K562 (cell line): Measurements from ENCODE around the gene SLC10A3. TPM values are rescaled to one million over a fixed set of nuclear protein-coding genes. Genes with fewer than 3 reads are reported as not detected.

ENCODE experiments used
- BRCA1 ChIP-seq, 2 experiments: fragments of 450-650 bp in 1 of 2; sonication (generic) in 1 of 2; formaldehyde crosslinking in 1 of 2; IDR thresholded peaks; 2 replicates each; pipeline versions ENCODE4 v1.5.0 to v1.6.1; 2017 to 2020; ENCODE audit warnings: mild to moderate bottlenecking in 1 of 2, missing genetic modification reagents in 1 of 2
- CBFA2T2 ChIP-seq: fragments of 450-650 bp; conservative IDR thresholded peaks from 2 replicates; pipeline ENCODE4 v1.6.1; 2017; ENCODE audit warnings: mild to moderate bottlenecking
- CCNT2 ChIP-seq: IDR thresholded peaks from 2 replicates; pipeline ENCODE4 v1.6.1; 2011; ENCODE audit warnings: borderline replicate concordance, low read depth, mild to moderate bottlenecking, moderate library complexity, mixed read lengths, low read length; ENCODE audit not compliant: insufficient read length; ENCODE audit errors: extremely low read depth
- EP300 ChIP-seq: IDR thresholded peaks from 2 replicates; pipeline ENCODE4 v1.6.1; 2012; ENCODE audit warnings: low read length, improper control_type of control experiment
- FOXA3 ChIP-seq, 2 experiments: fragments of 450-650 bp in 1 of 2; sonication (generic) in 1 of 2; formaldehyde crosslinking; IDR thresholded peaks in 1 of 2; conservative IDR thresholded peaks in 1 of 2; 2 replicates each; pipeline versions ENCODE4 v1.4.0 to v1.8.0; 2020 to 2022; ENCODE audit warnings: mild to moderate bottlenecking in 2 of 2, missing genetic modification reagents in 1 of 2
- KDM4B ChIP-seq, 2 experiments: fragments of 450-650 bp in 1 of 2; sonication (generic) in 1 of 2; IDR thresholded peaks; 2 replicates each; pipeline ENCODE4 v1.6.1; 2016 to 2017; ENCODE audit warnings: borderline replicate concordance in 2 of 2, antibody characterized with exemption in 1 of 2, low read depth in 1 of 2, mild to moderate bottlenecking in 1 of 2
- NFYB ChIP-seq: IDR thresholded peaks from 2 replicates; pipeline ENCODE4 v1.6.1; 2011; ENCODE audit warnings: mild to moderate bottlenecking, moderate library complexity; ENCODE audit not compliant: insufficient read length; ENCODE audit errors: extremely low read depth
- NR2C2 ChIP-seq, 2 experiments: fragments of 200-800 bp in 1 of 2; sonication (Bioruptor generic) in 1 of 2; sonication (generic) in 1 of 2; formaldehyde crosslinking in 1 of 2; IDR thresholded peaks; 2 replicates each; pipeline versions ENCODE4 v1.6.1 to v1.8.0; 2016 to 2022; ENCODE audit warnings: mild to moderate bottlenecking in 1 of 2, missing compliant biosample characterization in 1 of 2, missing genetic modification characterization in 1 of 2, missing genetic modification reagents in 1 of 2
- PHB ChIP-seq: fragments of 250-450 bp; sonication (Bioruptor Pico); IDR thresholded peaks from 2 replicates; pipeline ENCODE4 v1.5.0; 2021
- PHF20 ChIP-seq: fragments of 450-650 bp; IDR thresholded peaks from 2 replicates; pipeline ENCODE4 v1.6.1; 2018; ENCODE audit not compliant: partially characterized antibody
- PTRF ChIP-seq: fragments of 450-650 bp; IDR thresholded peaks from 2 replicates; pipeline ENCODE4 v1.6.1; 2016; ENCODE audit warnings: mild to moderate bottlenecking, missing genetic modification characterization, missing compliant biosample characterization
- SAFB2 ChIP-seq: fragments of 200-400 bp; formaldehyde crosslinking; IDR thresholded peaks from 2 replicates; pipeline ENCODE4 v1.6.1; 2018; ENCODE audit warnings: borderline replicate concordance, low read length, low read depth, moderate library complexity; ENCODE audit not compliant: severe bottlenecking
- SMC3 ChIP-seq: conservative IDR thresholded peaks from 2 replicates; pipeline ENCODE4 v1.6.1; 2011; ENCODE audit warnings: low read depth, low read length, improper control_type of control experiment; ENCODE audit not compliant: insufficient read depth
- SRSF7 ChIP-seq: fragments of 200-400 bp; formaldehyde crosslinking; optimal IDR thresholded peaks from 2 replicates; pipeline ENCODE3; 2017; ENCODE audit warnings: mild to moderate bottlenecking, low read depth, low read length
- TSHZ1 ChIP-seq: fragments of 250-450 bp; sonication (Bioruptor Pico); IDR thresholded peaks from 2 replicates; pipeline ENCODE4 v1.4.0; 2020; ENCODE audit warnings: mild to moderate bottlenecking, moderate library complexity
- ZBTB7A ChIP-seq: IDR thresholded peaks from 2 replicates; pipeline ENCODE4 v1.6.1; 2011; ENCODE audit warnings: low read depth, mild to moderate bottlenecking, low read length, moderate library complexity, borderline replicate concordance; ENCODE audit not compliant: control insufficient read depth
- ZNF324 ChIP-seq: fragments of 250-450 bp; sonication (Bioruptor Pico); IDR thresholded peaks from 2 replicates; pipeline ENCODE4 v1.4.0; 2020; ENCODE audit warnings: mild to moderate bottlenecking
- ZNF408 ChIP-seq: fragments of 250-450 bp; sonication (Bioruptor Pico); IDR thresholded peaks from 2 replicates; pipeline ENCODE4 v1.4.0; 2020; ENCODE audit warnings: low read depth, mild to moderate bottlenecking, moderate library complexity
- ZNF639 ChIP-seq, 2 experiments: fragments of 200-800 bp in 1 of 2; sonication (Bioruptor generic) in 1 of 2; sonication (generic) in 1 of 2; formaldehyde crosslinking in 1 of 2; IDR thresholded peaks in 1 of 2; conservative IDR thresholded peaks in 1 of 2; 2 replicates each; pipeline versions ENCODE4 v1.5.0 to v1.6.1; 2016 to 2020; ENCODE audit warnings: missing compliant biosample characterization in 1 of 2, missing genetic modification characterization in 1 of 2, missing genetic modification reagents in 1 of 2
- ZNF780A ChIP-seq: fragments of 250-450 bp; sonication (Bioruptor Pico); IDR thresholded peaks from 2 replicates; pipeline ENCODE4 v1.5.0; 2021; ENCODE audit warnings: mild to moderate bottlenecking
- ZNF79 ChIP-seq: fragments of 250-450 bp; sonication (Bioruptor Pico); IDR thresholded peaks from 2 replicates; pipeline ENCODE4 v1.4.0; 2020; ENCODE audit warnings: low read depth, mild to moderate bottlenecking, moderate library complexity
- polyA plus RNA-seq, 8 experiments: library from polyadenylated mRNA; depleted of rRNA in 4 of 8; stranded (reverse) in 5 of 8; unstranded in 3 of 8; fragments of >200 nt; fragmentation: Nextera tagmentation in 2 of 8; fragmentation: Illumina TruSeq in 1 of 8; extraction: Ambion mirVana in 2 of 8; extraction: Trizol in 1 of 8; gene quantifications; 2 replicates each; pipeline versions ENCODE4 v1.2.1 to v1.2.3, GENCODE V29; 2011 to 2014; ENCODE audit warnings: inconsistent platforms in 1 of 8, missing spikeins in 1 of 8
- total RNA-seq, 7 experiments: library from RNA; depleted of rRNA in 6 of 7; stranded (reverse); fragments of >200 nt in 6 of 7; fragmentation: Illumina TruSeq in 2 of 7; extraction: Trizol in 2 of 7; gene quantifications; 2 replicates each; pipeline versions ENCODE4 v1.2.1 to v1.2.3, GENCODE V29; 2011 to 2021; ENCODE audit warnings: low replicate concordance in 1 of 7

SLC10A3 gene
- total and polyA plus RNA-seq, 9 of the 15 experiments (the other 6 are each of a cell fraction or from before 2014, with no cell fraction given) = 5.2 to 30.6 (median 16.7) TPM

- TF ChIP-seq ZNF639 (CRISPR knock-in tag; conservative IDR thresholded peaks at IDR 0.05 in 1 of 2, IDR thresholded peaks at IDR 0.05 in 1 of 2) (0 out of 4 replicates have a peak, but pooled peaks of 1 of the 2 experiments have one; percentile 73), PTRF (tag) (no peak), PHB (no peak), SMC3 (no peak), ZBTB7A (no peak; the same call in 1 of the 2 replicates), TSHZ1 (CRISPR knock-in tag) (no peak), ZNF780A (no peak), KDM4B (IDR thresholded peaks at IDR 0.05; ENCODE audit: borderline replicate concordance in 2 of 2, low read depth in 1 of 2) (no peak), ZNF408 (no peak), CCNT2 (peak; percentile 17), NFYB (no peak), NR2C2 (CRISPR knock-in tag; IDR thresholded peaks at IDR 0.05) (no peak), NR2C2 (tag; IDR thresholded peaks at IDR 0.05) (0 out of 2 replicates have a peak, but pooled peaks have one; percentile 36), EP300 (peak; percentile 91), SAFB2 (no peak), FOXA3 (CRISPR knock-in tag; conservative IDR thresholded peaks at IDR 0.05 in 1 of 2, IDR thresholded peaks at IDR 0.05 in 1 of 2) (no peak), BRCA1 (IDR thresholded peaks at IDR 0.05) (no peak), BRCA1 (CRISPR knock-in tag; IDR thresholded peaks at IDR 0.05) (no peak), SRSF7 (no peak), CBFA2T2 (peak; percentile 82), ZNF324 (CRISPR knock-in tag) (no peak), PHF20 (no peak), ZNF79 (CRISPR knock-in tag) (no peak)
Measured at GRCh38 chrX:154495472-154495922, 5.1 kb upstream of the SLC10A3 start (continued).
